Hematopoietic multipotent progenitor cell treated with erythropoietin and hydrocortisone succinate and interleukin-3 and kit ligand, for 15 days (in vitro differentiated cells): Measurements from ENCODE around the gene MAP1B.
"Not testable (repeated sequence)": the region's sequence is repeated elsewhere in the genome, so short reads cannot be mapped to it uniquely, and the experiment has no call there.

Experiments
- DNase-seq: peaks from one replicate; pipeline ENCODE4 v3.0.0-alpha.2; 2015; ENCODE audit warnings: low spot score

Gene MAP1B

DNA sequence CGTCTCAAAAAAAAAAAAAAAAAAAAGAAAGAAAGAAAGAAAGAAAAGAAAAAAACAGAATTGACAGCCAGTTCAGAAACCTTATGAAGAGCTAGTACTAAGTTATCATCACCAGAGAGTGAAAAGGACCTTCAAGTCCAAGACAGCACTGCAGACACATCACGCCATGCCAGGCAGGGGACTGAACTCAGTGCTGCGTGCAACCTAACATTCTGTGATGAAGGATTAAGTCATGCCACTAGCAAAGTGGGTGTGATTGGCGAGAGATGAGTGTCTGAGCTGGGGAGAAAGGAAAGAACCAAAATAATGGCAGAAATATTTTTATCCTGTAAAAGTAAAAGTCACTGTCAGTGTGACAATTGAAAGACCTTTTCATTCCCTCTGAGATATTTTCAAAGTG lies 54.7 kb downstream of the MAP1B start:
- no peak for DNase-seq

GRCh38 chr5:72163349-72163983 lies 56.2 kb downstream of the MAP1B start:
- DNase-seq, result no peak

DNA sequence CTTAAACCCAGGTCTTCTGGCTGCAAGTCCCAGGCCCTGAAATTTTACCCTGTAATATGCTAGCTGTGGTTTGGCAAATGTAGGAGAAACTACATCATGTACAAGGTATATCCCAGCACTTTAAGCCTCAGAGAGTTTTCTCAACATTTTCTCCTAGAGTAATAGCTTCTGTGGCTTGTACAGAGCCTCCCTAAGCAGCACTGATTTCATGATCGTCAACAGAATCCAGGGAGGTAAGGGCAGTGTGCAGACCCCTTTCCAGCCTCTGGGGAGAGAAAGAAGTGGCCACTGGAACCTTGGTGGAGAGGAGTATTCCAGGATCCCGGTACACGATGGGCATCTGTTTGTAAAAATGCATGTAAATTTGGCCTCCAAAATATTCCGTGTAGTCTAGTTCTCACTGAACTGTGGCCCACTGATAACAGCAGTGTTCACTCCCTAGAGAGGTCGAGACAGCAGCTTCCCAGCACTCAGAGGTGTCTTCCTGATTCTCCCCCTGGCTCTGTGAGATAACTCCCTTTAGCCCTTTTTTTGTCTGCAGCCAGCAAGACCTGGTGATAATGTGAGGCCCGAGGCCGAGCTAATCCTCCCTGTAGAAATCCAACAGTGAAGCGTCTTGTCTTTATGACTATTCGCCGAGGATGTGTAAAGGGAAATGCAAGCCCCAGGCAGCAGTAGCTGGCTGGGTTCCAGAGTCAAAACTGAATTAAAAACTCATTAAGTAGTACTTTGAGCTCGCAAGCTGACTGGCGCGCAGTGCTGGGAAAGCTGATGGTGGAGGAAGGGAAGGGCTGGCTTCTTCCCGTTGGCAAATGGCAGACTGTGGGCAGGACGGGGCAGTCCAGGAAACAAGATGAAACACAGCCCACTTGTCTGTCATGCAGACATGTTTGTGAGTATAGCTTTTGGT lies 59.0 kb downstream of the MAP1B start:
- DNase-seq, result peak; percentile 54

GRCh38 chr5:72167257-72167656 lies 60.0 kb downstream of the MAP1B start:
- no peak for DNase-seq

GRCh38 chr5:72167804-72168203 lies 60.5 kb downstream of the MAP1B start:
- DNase-seq, result no peak

- DNase-seq, result no peak
These were observed 62.8 kb downstream of the MAP1B start for GRCh38 chr5:72170101-72170500.

GRCh38 chr5:72171181-72171580 lies 63.9 kb downstream of the MAP1B start:
- DNase-seq, result not testable (repeated sequence)

- DNase-seq, result no peak
These were observed 64.4 kb downstream of the MAP1B start for GRCh38 chr5:72171667-72172066.

DNA sequence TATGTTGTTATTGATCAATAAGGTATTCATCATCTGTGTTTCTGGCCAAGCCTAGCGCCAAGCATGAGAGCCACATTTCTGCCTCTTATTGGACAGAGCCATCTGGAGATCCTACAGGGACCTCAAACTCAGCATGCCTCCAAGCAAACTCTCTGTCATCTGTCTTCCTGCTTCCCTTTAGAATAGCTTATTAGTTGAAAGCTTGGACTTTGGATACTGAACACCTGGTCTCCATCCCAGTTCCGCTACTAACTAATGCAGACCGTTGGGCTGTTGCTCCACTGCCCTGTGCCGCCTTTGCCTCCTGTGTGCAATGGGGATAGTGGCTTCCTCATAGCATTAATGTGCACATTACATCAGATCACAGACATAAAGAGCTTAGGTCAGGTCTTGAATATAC lies 65.5 kb downstream of the MAP1B start:
- DNase-seq, result no peak

GRCh38 chr5:72177538-72177937 lies 70.3 kb downstream of the MAP1B start:
- no peak for DNase-seq

GRCh38 chr5:72179028-72179815 lies 71.9 kb downstream of the MAP1B start:
- DNase-seq, result no peak

DNA sequence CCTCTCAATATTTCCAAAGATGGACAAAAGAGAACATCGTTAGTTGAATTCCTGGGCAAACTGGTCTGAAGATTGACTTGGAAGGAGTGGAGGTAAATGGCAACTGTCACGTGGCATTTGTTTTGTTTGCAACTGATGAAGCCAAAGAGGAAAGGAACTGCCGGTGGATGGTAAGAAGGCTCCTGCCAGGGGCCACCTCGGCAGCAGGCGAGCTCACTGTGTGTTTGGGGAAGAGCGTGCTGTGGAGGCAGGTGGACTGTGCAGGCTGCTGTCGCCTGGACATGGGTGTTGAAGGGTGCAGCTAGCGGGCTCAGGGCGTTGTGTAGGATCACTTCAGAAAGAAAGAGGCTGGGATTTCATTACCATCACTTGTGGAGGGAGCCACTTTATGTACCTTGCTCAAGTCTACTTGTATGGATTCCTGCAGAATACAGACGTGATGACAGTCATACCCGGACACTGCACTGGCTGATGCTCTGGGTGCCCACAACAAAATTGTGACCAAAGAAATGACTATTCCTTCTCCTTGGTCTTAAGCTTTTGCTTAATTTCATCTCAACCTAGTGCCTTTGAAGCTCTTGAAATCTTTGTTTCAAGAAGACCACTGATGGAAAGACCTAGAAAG lies 72.7 kb downstream of the MAP1B start:
- DNase-seq, result no peak

DNA sequence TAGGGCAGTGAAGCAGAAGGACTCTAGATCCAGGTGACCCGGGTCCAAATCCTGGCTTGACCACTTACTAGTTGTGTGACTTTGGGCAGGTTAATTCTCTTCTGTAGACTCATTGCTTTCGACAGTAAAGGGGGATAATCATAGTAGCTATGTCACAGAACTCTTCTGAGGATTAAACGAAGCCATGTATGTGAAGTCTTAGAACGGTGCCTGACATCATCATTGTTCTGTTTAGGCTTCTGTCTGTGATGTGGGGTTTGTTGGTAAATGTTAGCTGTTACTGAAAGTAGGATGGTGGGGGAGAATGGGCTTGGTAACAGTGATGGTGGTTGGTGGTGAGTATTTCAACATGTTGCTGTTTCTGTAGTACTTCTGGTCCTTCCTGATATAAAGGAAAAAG lies 73.7 kb downstream of the MAP1B start:
- no peak for DNase-seq

GRCh38 chr5:72182686-72183085 lies 75.4 kb downstream of the MAP1B start:
- no peak for DNase-seq

DNA sequence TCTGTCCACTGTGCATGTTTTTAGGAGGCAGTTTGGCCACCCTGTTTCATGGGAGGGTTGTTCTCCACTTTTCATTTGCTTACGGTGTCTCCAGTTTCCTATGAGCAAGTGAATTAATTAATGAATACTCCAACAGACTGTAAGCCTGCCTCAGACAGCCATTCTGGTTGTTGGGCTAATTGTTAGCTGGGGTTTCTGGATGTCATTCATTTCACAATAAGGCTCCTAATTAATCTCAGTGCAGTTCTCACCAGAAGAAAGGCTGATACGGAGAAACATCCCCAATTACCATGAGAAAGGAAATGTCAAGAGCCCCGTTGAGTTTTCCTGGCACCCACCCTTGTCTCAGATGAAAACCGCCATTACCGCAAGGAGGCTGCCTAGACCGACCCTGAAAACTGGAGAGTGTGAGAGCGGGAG lies 75.8 kb downstream of the MAP1B start:
- DNase-seq, result no peak

DNA sequence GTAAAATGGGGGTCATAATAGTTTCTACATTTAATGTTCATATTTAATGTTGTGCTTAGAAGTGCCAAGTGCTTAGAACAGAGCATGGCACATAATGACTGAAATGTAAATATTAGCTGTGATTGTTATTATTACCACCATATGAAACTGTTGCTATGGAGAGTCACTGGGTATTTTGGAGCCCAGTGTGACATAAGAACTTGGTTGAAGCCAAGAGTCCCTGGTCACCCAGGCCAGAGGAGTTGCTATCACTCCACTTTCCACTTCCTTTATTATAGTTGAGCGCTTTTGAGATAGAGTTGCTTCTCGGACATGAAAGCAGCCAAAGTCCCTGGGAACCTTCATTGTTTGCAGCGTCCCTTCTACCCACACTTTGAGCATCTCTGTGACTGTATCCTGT lies 77.1 kb downstream of the MAP1B start:
- DNase-seq, result no peak

GRCh38 chr5:72185496-72186329 lies 78.4 kb downstream of the MAP1B start:
- no peak for DNase-seq

DNA sequence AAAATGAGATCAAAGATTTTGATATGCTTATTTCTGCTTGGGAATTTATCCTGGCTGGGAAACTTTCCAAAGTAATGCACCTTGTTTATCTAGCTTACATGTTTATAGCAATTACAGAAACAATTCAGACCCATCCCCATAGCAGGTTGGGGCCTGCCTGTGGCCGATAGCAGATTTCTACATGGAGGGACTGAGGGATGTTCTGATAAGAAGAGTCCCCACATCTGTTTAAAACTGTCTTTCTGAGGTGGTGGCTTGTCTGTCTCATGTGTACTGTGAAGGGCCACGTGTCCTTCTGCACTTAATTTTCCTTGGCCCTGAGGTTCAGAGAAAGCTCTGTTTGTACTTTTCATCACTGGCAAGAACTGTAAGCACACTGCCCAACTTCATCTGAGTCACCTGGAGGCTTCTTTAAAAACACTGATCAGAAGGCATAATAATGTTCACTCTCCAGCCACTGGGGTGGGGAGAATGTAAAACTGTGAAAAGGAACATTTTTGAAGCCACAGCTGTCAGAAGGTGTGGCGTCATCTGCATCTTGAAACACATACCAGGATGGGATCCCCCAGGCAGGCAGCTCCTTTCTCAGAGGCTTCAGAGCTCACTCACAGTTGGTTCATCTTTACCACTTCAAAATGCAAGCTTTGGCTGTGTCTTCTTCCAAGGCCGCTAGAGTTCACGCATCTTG lies 80.3 kb downstream of the MAP1B start:
- no peak for DNase-seq

GRCh38 chr5:72188166-72188565 lies 80.9 kb downstream of the MAP1B start:
- no peak for DNase-seq

DNA sequence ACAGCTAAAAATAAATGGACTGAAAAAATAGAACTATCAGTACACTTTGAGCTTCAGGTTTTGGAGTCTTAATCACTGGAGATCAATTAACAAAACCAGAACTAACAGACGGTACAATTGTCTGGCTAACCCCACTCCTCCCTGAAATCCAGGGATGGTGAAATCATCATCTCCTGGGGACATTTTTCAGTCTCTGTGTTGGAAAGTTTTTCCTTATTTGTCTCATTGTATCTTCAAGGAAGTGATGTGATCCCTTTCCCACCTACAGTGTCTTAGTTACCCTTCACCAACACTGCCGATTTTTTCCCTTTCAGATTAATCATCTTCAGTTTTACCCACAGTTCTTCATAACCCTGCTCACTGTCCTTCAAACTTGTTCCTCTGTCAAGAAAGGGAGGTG lies 81.9 kb downstream of the MAP1B start:
- no peak for DNase-seq

- no peak for DNase-seq
These were observed 84.1 kb downstream of the MAP1B start for GRCh38 chr5:72191404-72191803.
